Testis (tissue), 3 donors: ENCODE measurements around the gene ADRM1. TPM values are rescaled to one million over a fixed set of nuclear protein-coding genes. Genes with fewer than 3 reads are reported as not detected.

Experiments used
- DNase-seq: peaks from one replicate; pipeline ENCODE4 v3.0.0-alpha.2; 2019
- H3K27ac ChIP-seq, 2 donors: fragments of 200-600 bp; sonication (generic); one replicate each; pipeline ENCODE4 v1.5.1; 2019
- H3K27me3 ChIP-seq: fragments of 200-600 bp; sonication (generic); one replicate; pipeline ENCODE4 v1.5.1; 2019
- H3K36me3 ChIP-seq: fragments of 200-600 bp; sonication (generic); one replicate; pipeline ENCODE4 v1.5.1; 2017; ENCODE audit warnings: low read depth; ENCODE audit errors: missing control alignments
- H3K4me1 ChIP-seq: fragments of 200-600 bp; sonication (generic); one replicate; pipeline ENCODE4 v1.5.1; 2019
- H3K4me3 ChIP-seq, 2 donors: fragments of 200-600 bp; sonication (generic); one replicate each; pipeline ENCODE4 v1.5.1; 2017 to 2019
- H3K9me3 ChIP-seq: fragments of 200-600 bp; sonication (generic); one replicate; pipeline ENCODE4 v1.5.1; 2017
- POLR2A ChIP-seq: fragments of 450-650 bp; IDR thresholded peaks from one replicate; pipeline ENCODE4 v1.6.1; 2017; ENCODE audit warnings: antibody characterized with exemption, mild to moderate bottlenecking, moderate library complexity
- WGBS, 2 donors: methylation state at CpG; one replicate each; pipeline ENCODE4 v1.1.5; 2018; 5-methylcytosine and 5-hydroxymethylcytosine counted together
- intact Hi-C: fragments of 100-400 bp; cut with DNase I; formaldehyde crosslinking; loops from one replicate; pipeline ENCODE4 v1.15.1; 2023; ENCODE audit warnings: low total_unique reads
- polyA plus RNA-seq: library from polyadenylated mRNA; stranded (reverse); fragments of 350-450 nt; fragmentation: Illumina TruSeq; extraction: RNeasy Lipid Tissue Mini Kit (QIAGEN cat#74804); gene quantifications from one replicate; pipeline ENCODE4 v1.2.3, GENCODE V29; 2014; ENCODE audit warnings: low read depth, low replicate concordance; ENCODE audit not compliant: insufficient read depth
- total RNA-seq, 2 donors: library from RNA; depleted of rRNA; stranded (reverse); fragments of >200 nt; gene quantifications; one replicate each; pipeline ENCODE4 v1.2.3, GENCODE V29; 2016
- TF ChIP-seq, protein P1 (sequence below), 3 experiments: fragments of 450-650 bp in 2 of 3; fragments of 200-600 bp in 1 of 3; sonication (generic) in 1 of 3; IDR thresholded peaks; one replicate each; pipeline ENCODE4 v1.5.1; 2016 to 2019; ENCODE audit warnings: antibody characterized with exemption in 3 of 3, mild to moderate bottlenecking in 2 of 3, moderate library complexity in 1 of 3

Gene ADRM1
- total and polyA plus RNA-seq, 3 donors from 2014 or later: 191 to 286 (median 283) TPM

GRCh38 chr20:62266340-62266739 lies 36.5 kb upstream of the ADRM1 start:
- intact Hi-C loops: no loop called here
- H3K9me3 ChIP-seq: no peaks in the 10 kb centered on the region
- H3K27me3 ChIP-seq: no peaks in the 10 kb centered on the region
- no peaks in the 10 kb centered on the region for H3K36me3 ChIP-seq
- TF ChIP-seq, protein P1, sequence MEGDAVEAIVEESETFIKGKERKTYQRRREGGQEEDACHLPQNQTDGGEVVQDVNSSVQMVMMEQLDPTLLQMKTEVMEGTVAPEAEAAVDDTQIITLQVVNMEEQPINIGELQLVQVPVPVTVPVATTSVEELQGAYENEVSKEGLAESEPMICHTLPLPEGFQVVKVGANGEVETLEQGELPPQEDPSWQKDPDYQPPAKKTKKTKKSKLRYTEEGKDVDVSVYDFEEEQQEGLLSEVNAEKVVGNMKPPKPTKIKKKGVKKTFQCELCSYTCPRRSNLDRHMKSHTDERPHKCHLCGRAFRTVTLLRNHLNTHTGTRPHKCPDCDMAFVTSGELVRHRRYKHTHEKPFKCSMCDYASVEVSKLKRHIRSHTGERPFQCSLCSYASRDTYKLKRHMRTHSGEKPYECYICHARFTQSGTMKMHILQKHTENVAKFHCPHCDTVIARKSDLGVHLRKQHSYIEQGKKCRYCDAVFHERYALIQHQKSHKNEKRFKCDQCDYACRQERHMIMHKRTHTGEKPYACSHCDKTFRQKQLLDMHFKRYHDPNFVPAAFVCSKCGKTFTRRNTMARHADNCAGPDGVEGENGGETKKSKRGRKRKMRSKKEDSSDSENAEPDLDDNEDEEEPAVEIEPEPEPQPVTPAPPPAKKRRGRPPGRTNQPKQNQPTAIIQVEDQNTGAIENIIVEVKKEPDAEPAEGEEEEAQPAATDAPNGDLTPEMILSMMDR (IDR thresholded peaks at IDR 0.05): no peak
- no peak for TF ChIP-seq POLR2A
- H3K4me1 ChIP-seq: peaks cover 13% of the 10 kb centered on the region
- peak; percentile 26 for DNase-seq
- no peak overlapping the region for H3K27ac ChIP-seq
- H3K4me3 ChIP-seq: no peak overlapping the region
- 70 to 86% methylated on average over 10 of the region's 10 CpGs for WGBS, 2 donors

GRCh38 chr20:62266851-62267250 lies 35.9 kb upstream of the ADRM1 start:
- Histone ChIP-seq H3K4me3 (no peak overlapping the region), H3K9me3 (no peaks in the 10 kb centered on the region), H3K27ac (no peak overlapping the region), H3K27me3 (no peaks in the 10 kb centered on the region), H3K36me3 (no peaks in the 10 kb centered on the region), H3K4me1 (peaks cover 13% of the 10 kb centered on the region)
- no peak for DNase-seq
- intact Hi-C loops: no loop called here
- WGBS, 2 donors: 84 to 85% methylated on average over 13 of the region's 13 CpGs
- TF ChIP-seq, protein P1 (IDR thresholded peaks at IDR 0.05): no peak
- TF ChIP-seq POLR2A: no peak

GRCh38 chr20:62267543-62267942 lies 35.3 kb upstream of the ADRM1 start:
- 88 to 98% methylated on average over 10 of the region's 10 CpGs for WGBS, 2 donors
- no peak overlapping the region for H3K4me3 ChIP-seq
- intact Hi-C loops: no loop called here
- H3K4me1 ChIP-seq: peaks cover 13% of the 10 kb centered on the region
- no peaks in the 10 kb centered on the region for H3K27me3 ChIP-seq
- no peak for DNase-seq
- TF ChIP-seq POLR2A: no peak
- TF ChIP-seq, protein P1 (IDR thresholded peaks at IDR 0.05): no peak
- H3K9me3 ChIP-seq: no peaks in the 10 kb centered on the region
- H3K27ac ChIP-seq: no peak overlapping the region
- no peaks in the 10 kb centered on the region for H3K36me3 ChIP-seq

DNA sequence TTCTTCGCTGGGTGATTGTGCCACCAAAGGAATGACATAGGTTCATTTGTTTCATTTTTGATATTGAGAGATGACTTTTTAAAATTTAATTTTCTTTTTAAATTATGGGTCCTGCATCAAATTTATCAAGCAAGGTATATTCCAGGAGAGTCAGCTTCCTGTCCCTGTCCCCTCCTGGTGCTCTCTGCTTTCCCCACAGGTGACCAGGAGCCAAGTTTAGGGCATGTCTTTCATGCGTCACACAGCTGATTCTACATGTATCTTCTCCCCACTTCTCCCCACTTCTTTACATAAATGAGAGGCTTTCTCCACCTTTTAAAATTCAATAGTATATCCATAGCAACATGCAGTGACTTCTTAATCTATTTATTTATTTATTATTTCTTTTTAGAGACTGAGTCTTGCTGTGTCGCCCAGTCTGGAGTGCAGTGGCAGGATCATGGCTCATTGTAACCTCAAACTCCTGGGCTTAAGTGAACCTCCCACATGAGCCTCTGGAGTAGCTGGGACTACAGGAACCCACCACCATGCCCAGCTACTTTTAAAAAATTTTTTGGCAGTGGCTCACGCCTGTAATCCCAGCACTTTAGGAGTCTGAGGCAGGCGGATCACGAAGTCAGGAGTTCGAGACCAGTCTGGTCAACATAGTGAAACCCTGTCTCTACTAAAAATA lies 34.4 kb upstream of the ADRM1 start:
- no peaks in the 10 kb centered on the region for H3K9me3 ChIP-seq
- TF ChIP-seq POLR2A: no peak
- TF ChIP-seq, protein P1 (IDR thresholded peaks at IDR 0.05): no peak
- no peaks in the 10 kb centered on the region for H3K27me3 ChIP-seq
- H3K4me1 ChIP-seq: peaks cover 13% of the 10 kb centered on the region
- no peaks in the 10 kb centered on the region for H3K36me3 ChIP-seq
- WGBS, 2 donors: 82 to 84% methylated on average over 7 of the region's 7 CpGs
- intact Hi-C loops: no loop called here
- no peak overlapping the region for H3K4me3 ChIP-seq
- no peak for DNase-seq
- no peak overlapping the region for H3K27ac ChIP-seq

GRCh38 chr20:62269378-62269777 lies 33.4 kb upstream of the ADRM1 start:
- Histone ChIP-seq H3K9me3 (no peaks in the 10 kb centered on the region), H3K27me3 (no peaks in the 10 kb centered on the region), H3K27ac (no peak overlapping the region), H3K4me3 (no peak overlapping the region), H3K4me1 (peaks cover 19% of the 10 kb centered on the region), H3K36me3 (no peaks in the 10 kb centered on the region)
- 37 to 53% methylated on average over 10 to 14 of the region's 14 CpGs for WGBS, 2 donors
- no peak for DNase-seq
- intact Hi-C loops: no loop called here
- TF ChIP-seq, protein P1 (IDR thresholded peaks at IDR 0.05): no peak
